ENCODE measurements around the gene CCL4.

Gene CCL4

DNA sequence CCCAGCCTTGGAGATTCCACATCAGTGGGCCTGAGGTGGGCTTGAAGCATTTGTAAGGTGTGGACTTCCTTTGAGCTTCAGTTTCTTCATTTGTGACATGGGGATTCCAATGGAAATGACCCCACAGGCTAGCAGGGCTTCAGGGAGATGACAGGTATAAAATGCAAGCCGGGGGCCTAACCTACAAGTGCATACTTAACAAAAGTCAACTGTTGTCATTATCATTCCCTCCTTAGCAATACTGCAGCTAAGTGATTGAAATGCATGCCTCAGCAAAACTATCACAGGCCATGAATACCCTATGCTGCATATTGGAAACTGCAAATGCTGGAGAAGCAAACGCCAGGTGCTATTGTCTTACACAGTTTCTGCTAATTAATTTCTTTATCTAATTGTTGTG, 19.8 kb downstream of the CCL4 start:
- DNase-seq (ENCODE audit: insufficient read length, low spot score) (no peak), FAIRE-seq (no peak)
- TF ChIP-seq POLR2A (IDR thresholded peaks at IDR 0.05; ENCODE audit: low read depth, low read length): no peak

DNA sequence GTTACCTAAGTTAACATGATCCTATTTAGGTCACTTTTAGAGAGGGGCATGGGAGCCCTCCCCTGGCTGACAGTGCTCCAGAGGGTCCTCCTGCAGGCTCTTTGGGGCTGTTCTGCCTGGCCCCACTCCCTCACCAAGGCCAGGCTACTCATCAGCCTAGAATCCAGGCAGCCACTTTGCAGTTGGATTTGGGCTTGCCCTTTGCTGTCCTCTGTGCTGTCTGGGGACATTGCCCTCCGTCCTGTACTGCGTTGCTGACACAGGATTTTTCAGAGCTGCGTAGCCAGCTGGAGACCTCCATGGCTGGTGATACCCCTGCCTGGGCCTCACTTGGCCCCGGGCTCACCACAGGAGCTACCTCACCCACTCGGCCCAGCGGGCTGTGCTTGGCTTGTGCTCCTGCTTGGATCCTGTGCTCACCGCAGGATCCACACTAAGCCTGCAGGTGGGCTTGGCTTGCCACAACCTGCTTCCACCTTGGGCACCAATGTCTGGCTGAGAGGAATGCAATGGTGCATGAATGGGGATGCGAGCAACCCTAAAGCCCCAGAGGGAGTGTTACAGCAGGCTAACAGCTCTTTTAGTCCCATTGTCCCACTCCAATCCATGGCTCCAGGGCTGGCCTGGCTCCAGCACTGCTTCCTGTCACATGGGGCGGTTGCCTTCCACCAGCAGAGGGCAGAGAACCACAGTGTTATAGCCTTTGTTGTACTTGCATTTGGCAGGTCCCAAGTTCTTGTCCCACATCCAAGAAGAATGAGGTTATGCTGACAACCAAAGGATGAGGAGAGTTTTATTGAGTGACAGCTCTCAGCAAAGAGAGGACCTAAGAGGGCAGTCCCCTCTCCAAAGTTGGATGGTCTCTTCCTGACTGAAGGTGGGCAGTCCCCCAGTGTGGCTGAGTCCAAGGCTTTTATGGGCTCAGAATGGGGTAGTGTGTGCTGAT, 21.5 kb downstream of the CCL4 start:
- no peak for DNase-seq (ENCODE audit: insufficient read length, low spot score)
- no peak for TF ChIP-seq POLR2A (IDR thresholded peaks at IDR 0.05; ENCODE audit: low read depth, low read length)
- no peak for FAIRE-seq

DNA sequence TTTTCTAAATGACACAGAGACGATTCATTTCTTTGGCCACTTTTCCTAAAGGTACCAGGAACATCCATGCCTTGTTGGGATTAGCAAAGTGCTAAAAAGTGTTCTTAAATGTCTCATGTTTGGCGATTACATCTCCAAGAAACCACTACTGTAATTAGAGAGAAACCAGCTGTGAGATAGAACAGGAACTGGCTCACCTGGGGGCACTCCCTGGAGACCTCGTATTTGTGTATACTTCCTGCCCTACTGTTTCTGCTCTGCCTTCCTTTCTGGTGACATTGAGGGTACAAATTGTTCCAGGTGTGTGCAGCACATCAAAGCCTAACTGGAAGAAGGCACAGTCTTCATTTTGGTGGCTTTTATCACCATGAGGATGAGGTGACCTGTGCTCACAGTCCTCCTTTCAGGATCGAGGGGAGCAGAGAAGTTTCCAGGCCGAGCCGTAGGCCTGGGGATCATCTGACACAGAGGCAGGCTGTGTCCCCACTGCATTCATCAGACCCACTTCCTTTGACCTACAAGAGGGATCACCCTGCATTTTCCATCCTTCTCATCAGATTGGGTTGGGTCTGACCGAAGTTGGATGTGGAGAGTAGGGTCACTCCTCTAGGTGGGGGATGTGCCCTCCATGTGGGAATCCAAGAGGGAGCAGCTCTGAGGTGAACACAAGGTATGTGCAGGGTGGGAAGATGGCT, 23.7 kb downstream of the CCL4 start:
- no peak for FAIRE-seq
- TF ChIP-seq POLR2A (IDR thresholded peaks at IDR 0.05; ENCODE audit: low read depth, low read length): no peak
- no peak for DNase-seq (ENCODE audit: insufficient read length, low spot score)

DNA sequence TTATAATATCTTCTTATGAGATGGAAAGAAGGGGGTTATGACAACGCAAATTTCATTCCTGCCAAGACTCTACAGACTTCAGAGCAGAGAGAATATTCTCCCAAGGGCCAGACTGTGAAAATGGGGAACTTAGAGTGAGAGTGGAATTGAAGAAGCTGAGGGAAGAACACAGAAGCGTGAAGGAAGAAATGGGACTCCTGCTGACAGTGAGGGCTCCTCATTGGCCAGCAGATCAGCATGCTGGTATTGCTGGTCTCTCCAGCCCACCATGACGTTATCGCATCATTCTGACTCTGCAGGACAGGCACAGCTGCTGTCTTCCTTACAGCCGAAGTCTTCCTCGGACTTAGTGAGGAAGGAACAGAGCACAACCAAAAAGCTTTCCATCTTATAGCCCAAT, 24.3 kb downstream of the CCL4 start:
- FAIRE-seq: no peak

DNA sequence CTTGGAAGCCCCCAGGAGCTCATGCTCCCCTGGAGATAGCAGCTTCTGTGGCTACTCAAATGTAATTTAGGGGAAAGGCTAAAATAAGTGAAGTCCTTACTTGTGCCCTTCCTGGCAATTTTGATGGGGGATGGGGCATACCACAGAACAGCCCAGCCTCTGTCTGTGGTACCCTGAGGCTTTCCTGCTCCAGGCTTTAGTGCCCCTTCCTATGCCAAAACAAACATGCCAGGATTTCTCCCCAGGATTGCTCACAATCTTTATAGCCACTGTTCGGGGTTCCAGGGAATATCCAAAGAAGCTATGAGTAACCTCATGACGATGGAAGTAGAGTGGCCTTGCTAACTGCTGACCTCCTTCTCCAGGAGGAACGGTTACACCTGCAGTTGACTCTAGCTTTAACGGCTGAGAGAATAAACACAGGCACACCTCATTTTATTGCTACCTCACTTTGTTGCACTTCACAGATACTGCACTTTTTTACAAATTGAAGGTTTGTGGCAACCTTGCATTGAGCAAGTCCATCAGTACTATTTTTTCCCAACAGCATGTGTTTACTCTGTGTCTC, 24.9 kb downstream of the CCL4 start:
- FAIRE-seq: no peak
- DNase-seq (ENCODE audit: insufficient read length, low spot score): no peak
- TF ChIP-seq POLR2A (IDR thresholded peaks at IDR 0.05; ENCODE audit: low read depth, low read length): no peak

More for the DNA sequence above, 24.3 kb downstream of the CCL4 start:
- TF ChIP-seq POLR2A (IDR thresholded peaks at IDR 0.05; ENCODE audit: low read depth, low read length): no peak
- no peak for DNase-seq (ENCODE audit: insufficient read length, low spot score)

DNA sequence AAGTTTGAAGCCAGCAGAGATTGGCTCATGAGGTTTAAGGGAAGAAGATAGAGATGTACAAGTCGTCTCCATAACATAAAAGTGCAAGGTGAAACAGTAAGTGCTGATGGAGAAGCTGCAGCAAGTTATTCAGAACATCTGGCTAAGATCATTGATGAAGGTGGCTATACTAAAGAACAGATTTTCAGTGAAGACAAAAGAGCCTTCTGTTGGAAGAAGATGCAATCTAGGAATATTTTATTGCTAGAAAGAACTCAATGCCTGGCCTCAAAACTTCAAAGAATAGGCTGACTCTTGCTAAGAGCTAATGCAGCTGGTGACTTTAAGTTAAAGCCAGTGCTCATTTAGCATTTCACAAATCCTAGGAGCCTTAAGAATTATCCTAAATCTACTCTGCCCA, 26.0 kb downstream of the CCL4 start:
- DNase-seq (ENCODE audit: insufficient read length, low spot score) (no peak), FAIRE-seq (no peak)
- TF ChIP-seq POLR2A (IDR thresholded peaks at IDR 0.05; ENCODE audit: low read depth, low read length): no peak

DNA sequence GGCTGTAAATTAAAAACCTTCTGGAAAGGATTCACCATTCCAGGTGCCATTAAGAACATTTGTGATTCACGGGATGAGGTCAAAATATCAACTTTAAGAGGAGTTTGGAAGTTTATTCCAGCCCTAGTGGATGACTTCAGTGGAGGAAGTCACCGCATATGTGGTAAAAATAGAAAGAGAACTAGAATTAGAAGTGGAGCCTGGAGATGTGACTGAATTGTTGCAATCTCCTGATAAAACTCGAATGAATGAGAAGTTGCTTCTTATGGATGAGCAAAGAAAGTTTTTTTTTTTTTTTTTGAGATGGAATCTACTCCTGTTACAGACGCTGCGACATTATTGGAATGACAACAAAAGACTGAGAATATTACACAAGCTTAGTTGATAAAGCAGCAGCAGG, 26.7 kb downstream of the CCL4 start:
- FAIRE-seq (no peak), DNase-seq (ENCODE audit: insufficient read length, low spot score) (no peak)
- TF ChIP-seq POLR2A (IDR thresholded peaks at IDR 0.05; ENCODE audit: low read depth, low read length): no peak

DNA sequence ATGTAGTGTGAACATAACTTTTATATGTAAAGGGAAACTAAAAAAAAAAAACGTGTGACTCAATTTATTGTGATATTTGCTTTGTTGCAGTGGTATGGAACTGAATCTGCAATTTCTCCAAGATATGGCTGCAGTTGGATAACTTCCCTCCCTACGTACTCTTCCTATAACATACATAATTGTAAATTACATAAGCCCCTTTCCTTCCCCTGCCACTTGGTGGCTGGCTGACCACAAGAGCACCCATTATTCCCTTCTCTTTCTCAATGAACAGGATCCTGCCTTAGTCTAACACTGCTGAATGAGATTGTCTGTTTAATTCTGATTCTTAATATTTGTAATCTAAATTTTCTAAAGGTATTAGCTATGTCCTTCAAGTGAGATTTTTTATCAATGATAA, 27.8 kb downstream of the CCL4 start:
- DNase-seq (ENCODE audit: insufficient read length, low spot score) (no peak), FAIRE-seq (no peak)
- TF ChIP-seq POLR2A (IDR thresholded peaks at IDR 0.05; ENCODE audit: low read depth, low read length): no peak

DNA sequence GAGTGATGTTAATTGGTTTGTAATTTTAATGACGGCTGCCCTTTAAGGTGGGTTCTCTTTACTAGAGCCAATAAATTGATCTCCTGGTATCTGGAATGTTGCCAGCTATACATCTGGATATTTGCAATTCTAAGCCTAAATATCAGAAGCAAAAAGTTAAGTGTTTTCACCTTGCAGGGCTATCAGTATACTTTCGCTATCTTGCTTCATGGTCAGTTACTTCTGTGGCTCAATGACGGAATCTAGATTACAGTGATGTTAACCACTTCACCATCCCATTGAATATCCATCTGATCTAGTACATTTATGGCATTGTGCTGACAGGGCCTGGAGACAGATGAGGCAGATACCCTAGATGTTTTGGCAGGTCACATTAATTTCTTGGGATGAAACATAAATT, 28.3 kb downstream of the CCL4 start:
- TF ChIP-seq POLR2A (IDR thresholded peaks at IDR 0.05; ENCODE audit: low read depth, low read length): no peak
- FAIRE-seq (no peak), DNase-seq (ENCODE audit: insufficient read length, low spot score) (no peak)

DNA sequence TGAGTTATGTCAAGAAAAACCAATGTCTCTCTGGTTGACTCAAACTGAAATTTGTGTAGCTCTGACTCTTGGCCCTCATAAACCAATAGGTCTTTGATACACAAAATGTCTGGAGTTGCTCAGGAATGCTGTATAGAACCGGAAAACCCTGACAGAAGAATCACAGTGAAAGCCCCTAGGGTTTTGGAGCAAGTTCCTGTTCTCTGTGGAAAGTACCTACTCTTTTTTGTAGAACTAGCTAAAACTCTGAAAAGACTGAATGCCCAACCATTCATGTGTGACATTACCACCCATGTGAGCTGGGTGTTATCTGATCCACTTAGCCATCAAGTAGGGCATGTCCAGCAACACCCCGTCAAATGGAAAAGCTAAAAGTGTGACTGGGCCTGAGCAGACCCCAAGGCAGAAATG, 28.8 kb downstream of the CCL4 start:
- no peak for DNase-seq (ENCODE audit: insufficient read length, low spot score)
- FAIRE-seq: no peak
- no peak for TF ChIP-seq POLR2A (IDR thresholded peaks at IDR 0.05; ENCODE audit: low read depth, low read length)

DNA sequence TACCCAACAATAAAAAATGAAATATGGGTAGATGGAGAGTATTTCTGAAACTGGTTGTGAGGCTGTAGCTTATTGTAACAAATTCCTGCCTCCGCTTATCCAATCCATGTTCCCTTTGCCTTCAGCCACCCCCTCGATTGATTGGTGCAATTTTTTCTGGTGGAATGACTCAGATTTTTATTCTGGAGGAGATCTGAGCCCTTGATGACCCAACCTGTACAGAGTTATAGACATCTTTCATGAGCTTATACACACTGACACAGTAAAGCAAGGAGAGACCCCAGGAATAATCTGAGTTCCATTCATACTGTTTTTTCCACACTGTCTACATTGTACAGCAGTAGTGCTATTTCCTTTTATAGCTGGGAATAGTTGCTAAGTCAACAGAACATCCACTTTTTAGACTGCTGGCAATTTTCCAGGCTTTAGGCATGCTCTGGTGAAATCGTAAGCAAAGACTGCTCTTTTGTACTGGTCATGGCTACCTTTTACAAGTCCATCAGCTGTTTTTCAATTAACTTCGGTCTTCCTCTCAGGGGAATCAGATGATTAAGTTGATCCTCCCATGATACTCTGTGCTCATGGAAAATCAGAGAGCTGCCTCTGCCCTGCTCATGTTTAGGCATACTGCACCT, 30.1 kb downstream of the CCL4 start:
- FAIRE-seq: no peak
- DNase-seq (ENCODE audit: insufficient read length, low spot score): no peak
- no peak for TF ChIP-seq POLR2A (IDR thresholded peaks at IDR 0.05; ENCODE audit: low read depth, low read length)

DNA sequence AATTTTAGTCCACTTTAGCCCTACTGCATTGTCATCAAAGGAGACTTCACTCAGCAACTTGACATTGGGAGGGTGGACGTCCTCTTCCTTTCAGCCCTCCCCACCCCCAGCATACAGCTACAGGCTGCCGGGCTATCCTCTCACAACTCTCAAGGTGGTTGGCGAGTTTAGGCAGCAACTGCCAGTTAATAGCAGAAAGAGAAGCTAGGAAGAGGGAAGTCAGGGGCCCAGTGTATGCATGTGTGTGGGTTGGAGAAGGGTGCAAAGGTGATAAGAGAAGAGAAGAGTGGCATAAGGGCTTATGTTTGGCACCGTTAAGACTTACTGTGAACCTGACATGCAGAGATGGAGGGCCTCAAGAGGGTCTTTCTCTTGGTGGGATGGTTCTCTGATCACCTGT, 31.8 kb downstream of the CCL4 start:
- DNase-seq (ENCODE audit: insufficient read length, low spot score) (no peak), FAIRE-seq (no peak)
- no peak for TF ChIP-seq POLR2A (IDR thresholded peaks at IDR 0.05; ENCODE audit: low read depth, low read length)

DNA sequence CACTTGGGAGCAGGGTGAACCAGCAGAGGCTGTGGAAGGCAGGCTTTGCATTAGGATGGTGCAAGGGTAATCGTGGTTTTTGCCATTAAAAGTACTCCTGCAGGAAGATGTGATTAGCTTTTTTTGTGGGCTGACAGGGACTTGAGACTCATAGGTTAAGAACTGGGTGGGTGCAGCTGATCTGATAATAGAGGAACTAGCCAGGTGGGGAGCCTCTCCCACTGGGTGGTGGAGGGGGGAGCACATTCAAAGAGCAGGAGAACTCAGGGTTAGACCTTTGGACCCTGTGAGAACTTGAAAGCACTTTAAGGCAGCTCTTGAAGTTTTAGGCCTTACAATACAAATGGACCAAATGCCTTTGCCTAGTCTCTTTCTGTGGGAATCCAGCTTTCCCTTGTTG, 32.4 kb downstream of the CCL4 start:
- FAIRE-seq (no peak), DNase-seq (ENCODE audit: insufficient read length, low spot score) (no peak)
- no peak for TF ChIP-seq POLR2A (IDR thresholded peaks at IDR 0.05; ENCODE audit: low read depth, low read length)

DNA sequence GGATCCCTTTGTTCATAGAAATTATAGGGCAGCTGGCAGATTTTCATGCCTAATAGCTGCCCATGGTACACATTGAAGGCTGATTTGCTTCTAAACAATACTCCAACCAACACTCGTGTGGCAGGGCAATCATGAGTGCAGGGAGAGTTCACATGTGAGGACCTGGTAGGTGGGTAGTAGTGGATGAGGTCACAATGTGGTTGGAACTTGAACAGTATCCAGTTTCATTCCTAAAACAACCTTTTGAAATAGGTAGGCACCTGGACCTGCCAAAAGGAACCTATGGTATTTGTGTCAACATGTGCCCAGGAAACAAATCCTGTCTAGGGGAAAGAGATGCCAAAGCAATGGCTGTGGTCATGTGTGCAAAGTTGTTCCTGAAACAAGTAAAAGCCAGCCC, 32.8 kb downstream of the CCL4 start:
- DNase-seq (ENCODE audit: insufficient read length, low spot score) (no peak), FAIRE-seq (no peak)
- TF ChIP-seq POLR2A (IDR thresholded peaks at IDR 0.05; ENCODE audit: low read depth, low read length): no peak

Measured in H54 (cell line).